ENCODE data around the gene MAMLD1.

Gene MAMLD1

GRCh38 chrX:150465326-150465725, 102.2 kb downstream of the MAMLD1 start:
- no peak for DNase-seq

DNA sequence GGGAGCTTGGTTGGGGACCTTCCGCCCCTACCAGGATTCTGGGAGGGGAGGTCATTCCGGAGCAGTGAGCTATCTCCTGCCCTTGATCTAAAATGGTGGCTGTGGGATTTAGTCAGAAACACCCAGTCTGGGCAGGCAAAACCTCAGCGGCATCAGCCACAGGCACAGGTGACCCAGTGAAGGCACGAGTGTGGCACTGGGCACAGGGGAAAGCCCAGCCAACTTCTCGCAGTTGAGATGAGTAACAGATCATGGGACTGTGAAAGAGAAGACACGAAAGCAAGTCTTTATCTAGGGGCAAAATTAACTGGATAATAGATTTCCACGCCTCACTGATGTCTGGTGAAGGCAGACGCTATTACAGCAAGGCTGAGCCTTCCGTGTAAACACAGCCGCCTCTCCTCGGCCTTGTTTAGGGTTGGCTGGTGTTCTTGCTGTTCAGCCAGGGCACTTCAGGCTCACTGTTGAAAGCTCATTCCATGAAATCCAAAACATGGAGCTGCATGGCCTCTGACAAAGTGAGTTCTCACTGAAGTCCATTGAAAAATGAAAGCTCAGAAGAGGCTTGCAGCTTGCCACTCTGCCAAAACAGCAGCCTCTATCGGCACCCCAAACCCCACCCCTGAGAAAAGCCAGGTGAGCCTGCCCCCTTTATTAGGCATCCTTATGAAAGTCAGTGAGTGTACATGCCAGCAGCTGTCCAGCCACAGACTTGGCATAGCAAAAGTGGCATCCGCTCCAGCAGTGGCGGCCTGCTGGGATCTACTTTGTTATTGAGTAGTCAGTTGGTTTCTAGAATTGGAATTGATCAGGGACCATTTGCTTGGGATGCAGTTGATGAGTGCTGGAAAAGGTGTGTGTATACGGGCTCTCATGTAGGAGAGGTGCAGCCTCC, 103.0 kb downstream of the MAMLD1 start:
- DNase-seq, result no peak

DNA sequence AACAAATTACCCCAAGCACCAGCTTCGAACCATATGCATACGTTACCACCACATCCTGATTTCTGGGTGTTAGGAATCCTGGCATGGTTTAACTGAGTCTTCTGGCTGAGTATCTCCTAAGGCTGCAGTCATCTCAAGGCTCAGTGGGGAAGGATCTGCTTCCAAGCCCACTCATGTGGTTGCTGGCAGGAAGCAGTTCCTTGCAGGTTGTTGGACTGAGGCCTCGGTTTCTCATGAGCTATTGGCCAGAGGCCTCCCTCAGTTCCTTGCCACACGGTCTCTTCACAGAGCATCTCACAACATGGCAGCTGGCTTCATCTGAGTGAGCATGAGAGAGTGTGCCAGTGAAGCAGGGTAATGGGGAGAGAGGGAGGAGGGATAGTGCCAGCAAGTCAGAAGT, 109.2 kb downstream of the MAMLD1 start:
- no peak for DNase-seq

DNA sequence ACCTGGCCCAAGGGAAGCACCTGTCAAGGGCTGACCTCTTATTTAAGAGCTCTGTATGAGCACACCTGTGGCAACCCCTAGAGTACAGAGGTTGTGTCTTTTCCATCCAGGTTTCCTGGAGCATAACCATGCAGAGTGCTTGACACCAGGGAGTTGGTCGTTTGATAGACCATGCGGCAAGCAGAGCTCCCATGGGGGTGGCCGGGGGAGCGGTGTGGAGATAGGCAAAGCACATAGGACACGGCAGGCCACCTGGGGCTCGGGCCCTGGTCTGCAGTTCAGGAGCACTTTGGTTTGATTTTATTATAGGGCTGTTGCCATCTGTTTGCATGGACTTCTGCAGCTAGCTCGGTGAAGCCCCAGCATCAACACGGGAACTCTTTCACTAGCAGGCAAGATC, 110.3 kb downstream of the MAMLD1 start:
- DNase-seq, result no peak

DNA sequence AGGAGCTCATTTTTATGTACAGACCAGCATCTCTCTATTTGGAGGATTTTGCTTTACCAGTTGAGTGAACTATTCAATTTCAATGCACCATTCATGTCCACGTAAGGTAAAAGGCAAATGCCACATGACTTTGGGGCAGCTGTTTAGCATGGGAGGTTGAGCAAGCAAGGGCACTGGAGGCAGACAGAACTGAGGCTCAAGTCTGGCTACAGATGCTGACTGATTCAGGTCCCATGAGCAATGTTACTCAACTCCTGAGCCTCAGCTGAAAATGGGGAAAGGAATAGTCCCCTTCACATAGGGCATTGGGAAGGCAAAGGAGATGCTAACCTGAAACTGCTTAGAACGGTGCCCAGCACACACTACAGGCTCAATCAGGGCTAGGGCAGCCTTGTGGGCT, 112.3 kb downstream of the MAMLD1 start:
- no peak for DNase-seq

DNA sequence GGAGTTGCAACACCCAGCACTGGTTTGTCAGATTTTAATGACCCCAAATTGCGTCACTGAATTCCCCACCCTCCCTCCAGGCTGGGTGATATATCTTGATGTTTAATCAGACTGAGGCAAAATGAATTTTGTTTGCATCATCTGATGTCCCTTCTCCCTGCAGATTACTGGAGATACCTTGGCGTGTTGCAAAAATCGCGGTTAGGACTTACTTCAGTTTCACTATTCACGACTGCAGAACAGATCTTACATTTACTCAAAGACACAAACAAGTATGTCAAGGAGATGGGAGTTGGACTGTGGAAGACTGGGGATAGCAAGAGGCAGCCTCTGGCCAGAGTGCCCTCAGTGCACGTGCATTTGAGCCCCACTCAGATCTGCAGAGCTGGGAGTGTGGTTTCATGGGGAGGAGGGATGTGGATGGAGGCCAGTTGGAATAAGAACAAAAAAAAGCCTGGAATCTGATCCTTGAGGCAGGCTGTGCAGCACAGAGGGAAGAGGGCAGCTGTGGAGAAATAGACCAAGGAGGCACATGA, 113.1 kb downstream of the MAMLD1 start:
- no peak for DNase-seq

DNA sequence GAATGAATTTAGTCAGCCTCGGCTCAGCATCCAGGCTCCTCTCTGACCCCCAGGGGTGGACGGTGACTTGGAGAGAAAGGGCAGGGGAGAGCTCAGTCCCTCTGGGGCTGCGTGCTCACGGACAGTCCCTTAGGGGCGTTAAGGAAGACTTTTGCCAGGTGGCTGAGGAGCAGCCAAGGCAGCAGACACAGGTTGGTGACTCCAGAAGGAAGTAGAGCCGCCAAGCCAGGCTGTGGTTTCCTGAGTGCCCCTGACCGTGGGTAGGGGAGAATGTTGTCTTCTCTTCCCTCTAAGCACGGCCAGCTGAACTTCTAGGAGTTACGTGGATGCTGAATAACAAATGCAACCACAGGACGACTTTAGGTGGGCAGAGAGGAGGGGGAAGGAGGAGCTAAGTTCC, 114.3 kb downstream of the MAMLD1 start:
- DNase-seq, result no peak

GRCh38 chrX:150478496-150479492, 115.7 kb downstream of the MAMLD1 start:
- no peak for DNase-seq

DNA sequence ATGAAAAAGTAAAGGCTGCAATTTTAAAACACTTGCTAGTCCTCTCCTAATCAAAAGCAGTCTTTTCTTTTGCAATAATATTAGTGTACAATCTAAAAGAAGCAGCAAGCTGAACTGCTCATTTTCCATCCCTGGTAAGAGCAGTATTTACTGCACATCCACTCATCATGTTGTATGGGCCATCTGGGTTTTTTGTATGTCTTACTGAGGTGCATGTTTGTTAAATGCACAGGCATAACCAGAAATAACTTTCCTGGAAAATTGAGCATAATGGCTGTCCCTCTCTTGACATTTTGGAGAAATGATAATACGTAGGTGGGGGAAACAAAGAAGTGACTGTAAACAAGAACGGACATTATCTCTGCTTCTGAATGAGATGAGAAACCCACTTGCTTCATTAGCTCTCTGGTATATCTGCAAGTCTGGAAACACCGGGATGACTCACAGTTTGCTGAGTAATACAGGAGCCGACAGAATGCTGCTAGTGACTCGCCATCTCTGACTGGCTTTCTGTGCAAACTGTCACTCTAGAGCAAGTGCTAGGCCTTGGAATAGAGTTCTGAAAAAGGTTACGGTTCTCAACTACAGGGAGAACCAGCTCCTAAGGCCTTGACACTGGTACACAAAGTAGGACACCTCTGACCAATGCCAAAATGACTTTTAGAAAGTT, 119.6 kb downstream of the MAMLD1 start:
- peak; percentile 20 to 62 for DNase-seq

- DNase-seq, result no peak
Observed at GRCh38 chrX:150483356-150483985, 120.4 kb downstream of the MAMLD1 start.

- DNase-seq, result peak; percentile 2 to 35
Observed at GRCh38 chrX:150486011-150486410, 122.9 kb downstream of the MAMLD1 start.

GRCh38 chrX:150487369-150488094, 124.4 kb downstream of the MAMLD1 start:
- no peak for DNase-seq

DNA sequence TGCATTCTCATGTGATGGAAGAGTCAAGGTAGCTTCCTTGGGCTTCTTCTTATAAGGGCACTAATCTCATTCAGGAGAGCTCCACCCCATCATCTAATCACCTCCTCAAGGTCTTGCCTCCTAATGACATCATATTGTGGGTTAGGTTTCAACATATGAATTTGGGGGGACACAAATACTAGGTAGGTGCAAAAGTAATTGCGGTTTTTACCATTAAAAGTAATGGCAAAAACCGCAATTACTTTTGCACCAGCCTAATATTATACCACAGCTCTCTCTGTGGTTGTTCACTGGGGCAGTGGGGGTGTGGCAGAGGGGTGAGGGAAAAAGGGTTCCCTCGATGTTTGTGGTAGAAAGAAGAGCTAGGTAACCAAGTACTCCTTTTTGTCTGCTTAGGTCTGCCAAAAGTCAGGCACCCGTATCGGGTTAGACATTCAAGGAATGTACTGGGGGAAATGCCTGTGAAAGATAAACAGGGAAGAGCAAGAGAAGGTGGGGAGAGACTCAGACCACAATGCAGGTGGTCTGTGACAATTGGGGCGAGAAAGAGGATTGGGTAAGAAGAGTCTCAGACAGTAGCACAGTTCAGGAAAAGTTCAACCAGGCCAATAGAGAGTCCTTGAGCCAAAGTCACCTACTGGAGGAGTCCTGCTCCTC, 126.4 kb downstream of the MAMLD1 start:
- no peak for DNase-seq

GRCh38 chrX:150495496-150495895, 132.4 kb downstream of the MAMLD1 start:
- no peak for DNase-seq

DNA sequence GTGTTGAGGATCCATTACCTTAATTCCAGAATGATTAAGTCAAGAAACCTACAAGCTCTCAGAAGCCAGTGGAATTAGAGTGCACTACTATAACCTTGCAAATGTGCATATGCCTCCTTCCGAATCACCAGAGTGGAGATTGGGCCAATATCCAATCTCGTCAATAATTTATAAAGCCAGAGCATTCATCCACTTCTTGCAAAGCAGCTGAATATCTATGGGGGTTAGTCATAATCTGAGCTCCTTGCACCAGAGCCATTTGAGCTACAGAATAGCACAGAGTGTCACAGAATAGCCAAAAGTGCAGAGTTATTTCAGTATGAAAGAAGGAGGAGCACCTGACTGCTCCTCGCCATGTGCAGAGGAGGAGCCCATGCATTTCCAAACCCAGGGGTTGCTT, 136.1 kb downstream of the MAMLD1 start:
- no peak for DNase-seq

DNA sequence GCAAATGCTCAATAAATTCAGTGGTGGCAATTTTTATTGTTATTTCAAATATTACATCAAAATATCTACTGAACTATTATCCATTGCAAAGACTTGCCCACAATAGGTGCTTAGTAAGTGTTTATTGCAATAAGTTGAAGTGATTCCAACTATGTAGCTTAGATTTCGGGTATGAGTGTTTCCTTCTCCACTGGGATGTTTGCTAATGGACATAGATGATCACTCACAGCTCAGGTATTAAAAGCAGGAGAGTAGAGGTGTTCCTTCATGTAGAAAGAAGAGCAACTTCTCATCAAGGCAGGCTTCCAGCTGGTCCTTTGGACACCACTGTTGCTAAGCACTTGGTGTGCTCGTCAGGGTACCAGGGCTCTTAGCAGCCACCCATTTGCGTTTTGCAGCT, 139.0 kb downstream of the MAMLD1 start:
- DNase-seq, result no peak

- no peak for DNase-seq
Observed at GRCh38 chrX:150502979-150503897, 140.1 kb downstream of the MAMLD1 start.

GRCh38 chrX:150503898-150504219, 140.7 kb downstream of the MAMLD1 start:
- DNase-seq, result no peak

DNA sequence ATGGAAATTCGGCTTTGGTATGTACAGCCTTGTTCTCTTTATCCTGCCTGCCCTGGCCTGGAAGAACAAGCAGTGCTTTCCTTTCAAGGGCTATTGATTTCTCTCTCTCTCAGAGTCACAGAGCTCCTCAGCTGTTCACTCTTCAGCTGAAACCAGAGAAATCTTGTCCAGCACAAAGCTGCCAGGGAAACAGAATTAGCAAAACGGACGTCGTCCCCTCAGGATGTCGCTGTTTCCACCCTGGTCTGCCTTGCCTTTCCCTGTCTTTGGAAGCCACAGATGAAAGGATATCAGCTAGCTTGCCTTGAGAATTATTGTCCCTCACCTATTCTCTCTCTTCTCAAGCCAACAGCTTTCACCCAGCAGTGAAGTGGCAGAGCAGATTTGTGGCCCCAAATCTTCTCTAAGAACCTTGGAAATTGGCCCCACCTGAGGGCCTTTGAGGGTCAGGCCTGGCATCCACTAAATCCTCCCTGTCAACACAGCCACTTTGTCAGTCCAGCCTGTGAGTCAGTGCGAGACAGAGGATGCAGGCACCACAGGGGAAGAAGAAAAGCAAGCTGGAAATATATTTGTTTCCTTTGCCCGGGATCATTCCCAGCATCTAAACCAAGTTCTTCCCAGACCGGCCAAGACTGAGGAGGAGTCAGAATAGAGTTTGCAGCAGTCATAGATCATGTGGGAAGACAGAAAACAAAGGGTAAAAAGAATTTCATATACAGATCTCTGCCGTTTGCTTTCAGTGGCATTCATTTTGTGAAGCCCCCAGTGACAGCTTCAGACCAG, 141.5 kb downstream of the MAMLD1 start:
- no peak for DNase-seq
